Muscle layer of colon (tissue), 2 donors: ENCODE results near the gene KCNIP1.
"Not testable (repeated sequence)": the region's sequence is repeated elsewhere in the genome, so short reads cannot be mapped to it uniquely, and the experiment has no call there.

Experiments
- H3K27ac ChIP-seq: one replicate; pipeline ENCODE4 v1.7.0; 2013; ENCODE audit warnings: low read depth, mild to moderate bottlenecking, low read length, moderate library complexity
- H3K27me3 ChIP-seq, 2 donors: one replicate each; pipeline ENCODE4 v1.7.0; 2013; ENCODE audit warnings: low read length in 2 of 2, mild to moderate bottlenecking in 2 of 2; ENCODE audit not compliant: insufficient read depth in 2 of 2, control insufficient read depth in 1 of 2
- H3K36me3 ChIP-seq: one replicate; pipeline ENCODE4 v1.7.0; 2013; ENCODE audit warnings: mild to moderate bottlenecking, low read length; ENCODE audit not compliant: insufficient read depth
- H3K4me1 ChIP-seq: one replicate; pipeline ENCODE4 v1.7.0; 2013; ENCODE audit warnings: mild to moderate bottlenecking, low read length; ENCODE audit not compliant: insufficient read depth
- H3K4me3 ChIP-seq, 2 donors: one replicate each; pipeline ENCODE4 v1.7.0; 2013; ENCODE audit warnings: low read length in 2 of 2, low read depth in 1 of 2, mild to moderate bottlenecking in 1 of 2, moderate library complexity in 1 of 2
- H3K9ac ChIP-seq: one replicate; pipeline ENCODE4 v1.7.0; 2013; ENCODE audit warnings: low read length
- H3K9me3 ChIP-seq: one replicate; pipeline ENCODE4 v1.7.0; 2013; ENCODE audit warnings: mild to moderate bottlenecking, low read length
- donor health status: abdominal sarcoma.
- donor health status: Adenocarcinoma of cecum.

Gene KCNIP1

DNA sequence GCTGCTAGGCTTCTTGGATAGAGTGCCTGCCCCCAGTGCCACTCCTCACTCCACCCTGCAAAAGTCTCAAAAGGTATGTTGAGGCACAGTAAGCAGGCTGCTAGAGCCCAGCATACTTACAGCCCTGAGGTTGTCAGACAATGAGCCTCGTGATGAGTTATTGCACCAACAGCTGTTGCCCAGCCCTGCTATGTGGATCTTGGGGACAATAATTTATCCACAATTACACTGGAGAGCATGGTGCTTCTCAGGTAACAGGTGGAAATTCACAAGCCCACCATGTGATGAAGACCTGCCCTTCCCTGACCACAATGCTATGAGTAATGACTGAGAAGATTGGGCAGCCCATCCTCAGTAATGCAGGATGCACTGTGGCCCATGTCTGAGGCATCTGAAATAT lies 36.5 kb downstream of the KCNIP1 start:
- H3K27ac ChIP-seq, result no peak overlapping the region
- peaks cover 4% of the 10 kb centered on the region for H3K9me3 ChIP-seq
- no peaks in the 10 kb centered on the region for H3K36me3 ChIP-seq
- no peaks in the 10 kb centered on the region for H3K27me3 ChIP-seq
- no peak overlapping the region for H3K4me3 ChIP-seq
- no peak overlapping the region for H3K9ac ChIP-seq
- no peaks in the 10 kb centered on the region for H3K4me1 ChIP-seq

GRCh38 chr5:170541146-170541769 lies 37.4 kb downstream of the KCNIP1 start:
- Histone ChIP-seq H3K27me3 (no peaks in the 10 kb centered on the region), H3K4me3 (no peak overlapping the region), H3K36me3 (no peaks in the 10 kb centered on the region), H3K27ac (no peak overlapping the region), H3K4me1 (no peaks in the 10 kb centered on the region), H3K9me3 (peaks cover 8% of the 10 kb centered on the region), H3K9ac (no peak overlapping the region)

GRCh38 chr5:170542691-170543293 lies 39.0 kb downstream of the KCNIP1 start:
- Histone ChIP-seq H3K27ac (no peak overlapping the region), H3K9me3 (peaks cover 8% of the 10 kb centered on the region), H3K4me3 (no peak overlapping the region), H3K27me3 (no peaks in the 10 kb centered on the region), H3K9ac (no peak overlapping the region), H3K4me1 (no peaks in the 10 kb centered on the region), H3K36me3 (no peaks in the 10 kb centered on the region)

- H3K27me3 ChIP-seq, result no peaks in the 10 kb centered on the region
These were observed 41.5 kb downstream of the KCNIP1 start for GRCh38 chr5:170545313-170545712.

GRCh38 chr5:170545811-170546210 lies 42.0 kb downstream of the KCNIP1 start:
- peaks cover 8% of the 10 kb centered on the region for H3K9me3 ChIP-seq
- no peaks in the 10 kb centered on the region for H3K27me3 ChIP-seq

More at GRCh38 chr5:170545313-170545712, 41.5 kb downstream of the KCNIP1 start:
- H3K4me1 ChIP-seq, result no peaks in the 10 kb centered on the region
- H3K27ac ChIP-seq, result no peak overlapping the region
- no peaks in the 10 kb centered on the region for H3K36me3 ChIP-seq
- H3K9me3 ChIP-seq, result peaks cover 8% of the 10 kb centered on the region
- H3K9ac ChIP-seq, result no peak overlapping the region
- no peak overlapping the region for H3K4me3 ChIP-seq

GRCh38 chr5:170546282-170546681 lies 42.5 kb downstream of the KCNIP1 start:
- H3K9ac ChIP-seq, result no peak overlapping the region
- H3K36me3 ChIP-seq, result no peaks in the 10 kb centered on the region
- H3K4me3 ChIP-seq, result no peak overlapping the region
- H3K4me1 ChIP-seq, result no peaks in the 10 kb centered on the region
- no peaks in the 10 kb centered on the region for H3K27me3 ChIP-seq
- peaks cover 8% of the 10 kb centered on the region for H3K9me3 ChIP-seq
- H3K27ac ChIP-seq, result no peak overlapping the region

More at GRCh38 chr5:170545811-170546210, 42.0 kb downstream of the KCNIP1 start:
- H3K4me3 ChIP-seq, result no peak overlapping the region
- H3K4me1 ChIP-seq, result no peaks in the 10 kb centered on the region
- H3K9ac ChIP-seq, result no peak overlapping the region
- H3K27ac ChIP-seq, result no peak overlapping the region
- no peaks in the 10 kb centered on the region for H3K36me3 ChIP-seq

DNA sequence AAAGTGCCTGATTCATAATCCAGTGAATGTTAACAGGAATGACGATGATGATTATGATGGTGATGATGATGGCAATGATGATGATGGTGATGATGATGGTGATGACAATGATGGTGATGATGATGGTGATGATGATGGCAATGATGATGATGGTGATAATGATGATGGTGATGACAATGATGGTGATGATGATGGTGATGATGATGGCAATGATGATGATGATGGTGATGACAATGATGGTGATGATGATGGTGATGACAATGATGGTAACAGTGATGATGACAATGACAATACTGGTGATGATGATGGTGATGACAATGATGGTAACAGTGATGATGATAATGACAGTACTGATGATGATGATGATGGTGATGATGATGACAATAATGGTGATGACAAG lies 46.6 kb downstream of the KCNIP1 start:
- not testable (repeated sequence) for H3K36me3 ChIP-seq, H3K4me3 ChIP-seq, H3K27ac ChIP-seq, H3K9me3 ChIP-seq, H3K27me3 ChIP-seq, H3K9ac ChIP-seq
- H3K4me1 ChIP-seq, result peaks cover 23% of the 10 kb centered on the region

GRCh38 chr5:170551076-170551475 lies 47.3 kb downstream of the KCNIP1 start:
- H3K27ac ChIP-seq, result no peak overlapping the region
- peaks cover 26% of the 10 kb centered on the region for H3K4me1 ChIP-seq
- H3K9me3 ChIP-seq, result no peaks in the 10 kb centered on the region
- peaks cover 0 to 3% of the 10 kb centered on the region in 2 donors for H3K27me3 ChIP-seq
- no peak overlapping the region for H3K4me3 ChIP-seq
- H3K36me3 ChIP-seq, result no peaks in the 10 kb centered on the region
- no peak overlapping the region for H3K9ac ChIP-seq

GRCh38 chr5:170551622-170552021 lies 47.8 kb downstream of the KCNIP1 start:
- H3K9ac ChIP-seq, result no peak overlapping the region
- H3K4me3 ChIP-seq, result no peak overlapping the region
- no peaks in the 10 kb centered on the region for H3K36me3 ChIP-seq
- H3K9me3 ChIP-seq, result no peaks in the 10 kb centered on the region
- H3K4me1 ChIP-seq, result peaks cover 26% of the 10 kb centered on the region
- H3K27ac ChIP-seq, result no peak overlapping the region
- peaks cover 0 to 3% of the 10 kb centered on the region in 2 donors for H3K27me3 ChIP-seq

GRCh38 chr5:170552621-170553115 lies 48.8 kb downstream of the KCNIP1 start:
- no peak overlapping the region for H3K27ac ChIP-seq
- no peak overlapping the region for H3K9ac ChIP-seq
- no peaks in the 10 kb centered on the region for H3K9me3 ChIP-seq

GRCh38 chr5:170553218-170553617 lies 49.4 kb downstream of the KCNIP1 start:
- no peak overlapping the region for H3K27ac ChIP-seq
- peaks cover 26% of the 10 kb centered on the region for H3K4me1 ChIP-seq
- no peaks in the 10 kb centered on the region for H3K9me3 ChIP-seq
- no peak overlapping the region for H3K4me3 ChIP-seq
- H3K9ac ChIP-seq, result no peak overlapping the region
- no peaks in the 10 kb centered on the region for H3K36me3 ChIP-seq
- H3K27me3 ChIP-seq, result peaks cover 0 to 3% of the 10 kb centered on the region in 2 donors

More at GRCh38 chr5:170552621-170553115, 48.8 kb downstream of the KCNIP1 start:
- H3K36me3 ChIP-seq, result no peaks in the 10 kb centered on the region
- H3K4me1 ChIP-seq, result peaks cover 26% of the 10 kb centered on the region
- no peak overlapping the region for H3K4me3 ChIP-seq
- H3K27me3 ChIP-seq, result peaks cover 0 to 3% of the 10 kb centered on the region in 2 donors
